Activated naive CD4-positive, alpha-beta T cell treated with anti-CD3 and anti-CD28 coated beads, Interleukin-2, amount 50 U/mL, for 24 hours (primary cell): ENCODE data around the gene EMC1.
"Not testable (repeated sequence)": the region's sequence is repeated elsewhere in the genome, so short reads cannot be mapped to it uniquely, and the experiment has no call there.

Source experiments
- H3K27ac Mint-ChIP-seq: one replicate; pipeline ENCODE4 v1.8.0; 2021; ENCODE audit warnings: mild to moderate bottlenecking, mixed read lengths
- H3K27me3 Mint-ChIP-seq: one replicate; pipeline ENCODE4 v1.8.0; 2021; ENCODE audit warnings: mixed read lengths
- H3K36me3 Mint-ChIP-seq: one replicate; pipeline ENCODE4 v1.8.0; 2021; ENCODE audit warnings: mixed read lengths
- H3K4me1 Mint-ChIP-seq: one replicate; pipeline ENCODE4 v1.8.0; 2021; ENCODE audit warnings: mixed read lengths
- H3K4me3 Mint-ChIP-seq: one replicate; pipeline ENCODE4 v1.8.0; 2021; ENCODE audit warnings: mild to moderate bottlenecking, mixed read lengths
- H3K9me3 Mint-ChIP-seq: one replicate; pipeline ENCODE4 v1.8.0; 2021; ENCODE audit warnings: mixed read lengths

The EMC1 gene

GRCh38 chr1:19193004-19193403 is 58.3 kb downstream of the EMC1 start:
- no peaks in the 10 kb centered on the region for H3K4me1 Mint-ChIP-seq

GRCh38 chr1:19191811-19192210 is 59.5 kb downstream of the EMC1 start:
- no peaks in the 10 kb centered on the region for H3K9me3 Mint-ChIP-seq
- no peaks in the 10 kb centered on the region for H3K27me3 Mint-ChIP-seq
- peaks cover 35% of the 10 kb centered on the region for H3K36me3 Mint-ChIP-seq
- no peak overlapping the region for H3K4me3 Mint-ChIP-seq
- peaks cover under 1% of the 10 kb centered on the region for H3K4me1 Mint-ChIP-seq
- peak overlapping the region; percentile 30 for H3K27ac Mint-ChIP-seq

More at GRCh38 chr1:19193004-19193403, 58.3 kb downstream of the EMC1 start:
- H3K27ac Mint-ChIP-seq: no peak overlapping the region
- H3K9me3 Mint-ChIP-seq: no peaks in the 10 kb centered on the region
- no peaks in the 10 kb centered on the region for H3K27me3 Mint-ChIP-seq
- H3K4me3 Mint-ChIP-seq: no peak overlapping the region
- H3K36me3 Mint-ChIP-seq: peaks cover 34% of the 10 kb centered on the region

GRCh38 chr1:19190468-19190867 is 60.9 kb downstream of the EMC1 start:
- H3K9me3 Mint-ChIP-seq: no peaks in the 10 kb centered on the region
- peaks cover 12% of the 10 kb centered on the region for H3K4me1 Mint-ChIP-seq
- H3K36me3 Mint-ChIP-seq: peaks cover 33% of the 10 kb centered on the region
- peak overlapping the region; percentile 48 for H3K27ac Mint-ChIP-seq
- H3K27me3 Mint-ChIP-seq: no peaks in the 10 kb centered on the region
- H3K4me3 Mint-ChIP-seq: no peak overlapping the region

GRCh38 chr1:19189270-19189669 is 62.1 kb downstream of the EMC1 start:
- Mint-ChIP-seq H3K27me3 (no peaks in the 10 kb centered on the region), H3K4me3 (no peak overlapping the region), H3K4me1 (peaks cover 12% of the 10 kb centered on the region), H3K27ac (no peak overlapping the region), H3K36me3 (peaks cover 33% of the 10 kb centered on the region), H3K9me3 (no peaks in the 10 kb centered on the region)

- no peak overlapping the region for H3K27ac Mint-ChIP-seq
- H3K36me3 Mint-ChIP-seq: peaks cover 32% of the 10 kb centered on the region
- no peaks in the 10 kb centered on the region for H3K9me3 Mint-ChIP-seq
- no peaks in the 10 kb centered on the region for H3K27me3 Mint-ChIP-seq
- no peak overlapping the region for H3K4me3 Mint-ChIP-seq
- H3K4me1 Mint-ChIP-seq: peaks cover 12% of the 10 kb centered on the region
Observed at GRCh38 chr1:19187852-19188251, 63.5 kb downstream of the EMC1 start.

- Mint-ChIP-seq H3K27me3 (no peaks in the 10 kb centered on the region), H3K9me3 (no peaks in the 10 kb centered on the region), H3K4me3 (peak overlapping the region; percentile 51), H3K27ac (peak overlapping the region; percentile 92), H3K36me3 (peaks cover 31% of the 10 kb centered on the region), H3K4me1 (peaks cover 23% of the 10 kb centered on the region)
Observed at GRCh38 chr1:19186001-19186400, 65.3 kb downstream of the EMC1 start.

- Mint-ChIP-seq H3K27me3 (no peaks in the 10 kb centered on the region), H3K4me1 (peaks cover 48% of the 10 kb centered on the region), H3K9me3 (no peaks in the 10 kb centered on the region), H3K4me3 (no peak overlapping the region), H3K36me3 (peaks cover 36% of the 10 kb centered on the region), H3K27ac (no peak overlapping the region)
Observed at GRCh38 chr1:19182223-19182622, 69.1 kb downstream of the EMC1 start.

GRCh38 chr1:19180265-19180657 is 71.1 kb downstream of the EMC1 start:
- Mint-ChIP-seq H3K36me3 (peaks cover 31% of the 10 kb centered on the region), H3K4me1 (peaks cover 36% of the 10 kb centered on the region), H3K27ac (peak overlapping the region; percentile 14)
- H3K9me3 Mint-ChIP-seq, H3K27me3 Mint-ChIP-seq, H3K4me3 Mint-ChIP-seq: not testable (repeated sequence)

GRCh38 chr1:19179597-19180264 is 71.6 kb downstream of the EMC1 start:
- Mint-ChIP-seq H3K4me3 (no peak overlapping the region), H3K36me3 (peaks cover 31% of the 10 kb centered on the region), H3K27ac (peak overlapping the region; percentile 86)

GRCh38 chr1:19178734-19179398 is 72.5 kb downstream of the EMC1 start:
- peak overlapping the region; percentile 52 for H3K27ac Mint-ChIP-seq
- no peak overlapping the region for H3K4me3 Mint-ChIP-seq
- H3K4me1 Mint-ChIP-seq: peaks cover 36% of the 10 kb centered on the region
- peaks cover 27% of the 10 kb centered on the region for H3K36me3 Mint-ChIP-seq
- no peaks in the 10 kb centered on the region for H3K9me3 Mint-ChIP-seq
- H3K27me3 Mint-ChIP-seq: no peaks in the 10 kb centered on the region

More at GRCh38 chr1:19179597-19180264, 71.6 kb downstream of the EMC1 start:
- no peaks in the 10 kb centered on the region for H3K27me3 Mint-ChIP-seq
- H3K9me3 Mint-ChIP-seq: no peaks in the 10 kb centered on the region
- peaks cover 36% of the 10 kb centered on the region for H3K4me1 Mint-ChIP-seq

GRCh38 chr1:19177811-19178210 is 73.5 kb downstream of the EMC1 start:
- H3K4me3 Mint-ChIP-seq: no peak overlapping the region
- no peaks in the 10 kb centered on the region for H3K27me3 Mint-ChIP-seq
- no peak overlapping the region for H3K27ac Mint-ChIP-seq
- H3K9me3 Mint-ChIP-seq: no peaks in the 10 kb centered on the region
- peaks cover 36% of the 10 kb centered on the region for H3K4me1 Mint-ChIP-seq
- H3K36me3 Mint-ChIP-seq: peaks cover 30% of the 10 kb centered on the region

- peak overlapping the region; percentile 92 for H3K27ac Mint-ChIP-seq
- peaks cover 17% of the 10 kb centered on the region for H3K36me3 Mint-ChIP-seq
- H3K27me3 Mint-ChIP-seq: no peaks in the 10 kb centered on the region
- peaks cover 11% of the 10 kb centered on the region for H3K4me1 Mint-ChIP-seq
- peak overlapping the region; percentile 56 for H3K4me3 Mint-ChIP-seq
- H3K9me3 Mint-ChIP-seq: no peaks in the 10 kb centered on the region
Observed at GRCh38 chr1:19169642-19170041, 81.7 kb downstream of the EMC1 start.

GRCh38 chr1:19167140-19167539 is 84.2 kb downstream of the EMC1 start:
- H3K4me3 Mint-ChIP-seq: no peak overlapping the region
- no peaks in the 10 kb centered on the region for H3K27me3 Mint-ChIP-seq
- H3K9me3 Mint-ChIP-seq: no peaks in the 10 kb centered on the region
- peaks cover 23% of the 10 kb centered on the region for H3K36me3 Mint-ChIP-seq
- no peak overlapping the region for H3K27ac Mint-ChIP-seq
- H3K4me1 Mint-ChIP-seq: peaks cover 11% of the 10 kb centered on the region

- Mint-ChIP-seq H3K4me1 (peaks cover 11% of the 10 kb centered on the region), H3K36me3 (peaks cover 23% of the 10 kb centered on the region), H3K27ac (peak overlapping the region; percentile 23), H3K4me3 (no peak overlapping the region), H3K27me3 (no peaks in the 10 kb centered on the region), H3K9me3 (no peaks in the 10 kb centered on the region)
Observed at GRCh38 chr1:19166066-19166465, 85.3 kb downstream of the EMC1 start.
